NCI-H2029 treated with DMSO at 0.1 percent for 48 hours (cell line): Measurements from ENCODE around the gene HMBS.
"Not testable (repeated sequence)": the region's sequence is repeated elsewhere in the genome, so short reads cannot be mapped to it uniquely, and the experiment has no call there.

Experiments
- DNase-seq: peaks from one replicate; lab custom pipeline; 2025; lab: John Stamatoyannopoulos, UW

Gene HMBS

GRCh38 chr11:119084663-119085436 is at the start of gene HMBS:
Gene HMBS, plus strand, starts transcription at chr11:119084881. Its CDS starts 153 bp downstream, at chr11:119085034.
- peak; percentile 83 for DNase-seq

DNA sequence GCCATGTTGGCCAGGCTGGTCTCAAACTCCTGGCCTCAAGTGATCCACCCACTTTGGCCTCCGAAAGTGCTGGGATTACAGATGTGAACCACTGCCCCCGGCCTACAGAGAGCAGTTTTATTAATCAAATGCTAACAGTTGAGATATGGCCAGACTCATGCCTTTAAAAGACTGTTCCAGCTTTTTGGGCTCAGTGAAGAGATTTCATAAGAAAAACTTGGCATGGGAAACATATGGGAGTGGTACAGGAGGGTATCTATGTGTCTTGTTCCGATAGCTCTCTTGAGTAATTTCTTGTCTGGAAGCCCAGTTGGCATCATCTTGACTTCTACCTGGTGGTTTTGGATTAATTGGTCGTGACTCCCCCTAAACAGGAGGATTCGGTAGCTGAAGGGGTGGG is 45.8 kb upstream of the HMBS start:
- DNase-seq: no peak

DNA sequence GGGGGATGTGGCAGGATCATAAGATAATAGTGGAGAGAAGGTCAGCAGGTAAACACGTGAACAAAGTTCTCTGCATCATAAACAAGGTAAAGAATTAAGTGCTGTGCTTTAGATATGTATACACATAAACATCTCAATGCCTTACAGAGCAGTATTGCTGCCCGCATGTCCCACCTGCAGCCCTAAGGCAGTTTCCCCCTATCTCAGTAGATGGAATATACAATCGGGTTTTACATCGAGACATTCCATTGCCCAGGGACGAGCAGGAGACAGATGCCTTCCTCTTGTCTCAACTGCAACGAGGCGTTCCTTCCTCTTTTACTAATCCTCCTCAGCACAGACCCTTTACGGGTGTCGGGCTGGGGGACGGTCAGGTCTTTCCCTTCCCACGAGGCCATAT is 45.2 kb upstream of the HMBS start:
- not testable (repeated sequence) for DNase-seq

DNA sequence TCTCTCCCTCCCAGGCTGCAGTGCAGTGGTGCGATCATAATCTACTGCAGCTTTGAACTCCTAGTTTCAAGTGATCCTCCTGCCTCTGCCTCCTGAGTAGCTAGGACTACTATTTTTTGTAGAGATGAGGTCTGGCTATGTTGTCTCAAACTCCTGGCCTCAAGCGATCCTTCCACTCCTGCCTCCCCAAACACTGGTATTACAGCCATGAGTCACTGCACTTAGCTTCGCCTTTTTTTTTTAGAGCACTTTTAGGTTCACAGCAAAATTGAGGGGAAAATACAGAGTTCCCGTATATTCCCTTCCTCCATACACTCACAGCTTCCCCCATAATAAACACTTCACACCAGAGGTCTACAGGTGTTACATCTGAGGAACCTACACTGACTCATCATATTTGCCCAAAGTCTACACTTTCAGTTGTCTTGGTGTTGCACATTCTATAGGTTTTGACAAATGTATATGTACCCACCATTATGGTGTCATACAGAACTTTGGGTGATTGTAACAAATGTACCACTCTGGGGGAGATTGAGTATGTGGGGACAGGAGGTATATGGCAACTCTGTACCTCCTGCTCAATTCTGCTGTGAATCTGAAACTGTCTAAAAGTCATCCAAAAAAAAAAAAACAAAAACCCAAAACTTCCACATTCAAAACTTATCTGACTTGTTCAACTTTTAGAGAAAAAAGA is 42.7 kb upstream of the HMBS start:
- no peak for DNase-seq

- no peak for DNase-seq
Measured at GRCh38 chr11:119042927-119043326, 41.8 kb upstream of the HMBS start.

GRCh38 chr11:119044708-119045107 is 40.0 kb upstream of the HMBS start:
- no peak for DNase-seq

GRCh38 chr11:119046489-119046888 is 38.2 kb upstream of the HMBS start:
- DNase-seq: no peak

- no peak for DNase-seq
Measured at GRCh38 chr11:119047205-119047604, 37.5 kb upstream of the HMBS start.

- no peak for DNase-seq
Measured at GRCh38 chr11:119048644-119049043, 36.0 kb upstream of the HMBS start.

- no peak for DNase-seq
Measured at GRCh38 chr11:119049081-119049480, 35.6 kb upstream of the HMBS start.

DNA sequence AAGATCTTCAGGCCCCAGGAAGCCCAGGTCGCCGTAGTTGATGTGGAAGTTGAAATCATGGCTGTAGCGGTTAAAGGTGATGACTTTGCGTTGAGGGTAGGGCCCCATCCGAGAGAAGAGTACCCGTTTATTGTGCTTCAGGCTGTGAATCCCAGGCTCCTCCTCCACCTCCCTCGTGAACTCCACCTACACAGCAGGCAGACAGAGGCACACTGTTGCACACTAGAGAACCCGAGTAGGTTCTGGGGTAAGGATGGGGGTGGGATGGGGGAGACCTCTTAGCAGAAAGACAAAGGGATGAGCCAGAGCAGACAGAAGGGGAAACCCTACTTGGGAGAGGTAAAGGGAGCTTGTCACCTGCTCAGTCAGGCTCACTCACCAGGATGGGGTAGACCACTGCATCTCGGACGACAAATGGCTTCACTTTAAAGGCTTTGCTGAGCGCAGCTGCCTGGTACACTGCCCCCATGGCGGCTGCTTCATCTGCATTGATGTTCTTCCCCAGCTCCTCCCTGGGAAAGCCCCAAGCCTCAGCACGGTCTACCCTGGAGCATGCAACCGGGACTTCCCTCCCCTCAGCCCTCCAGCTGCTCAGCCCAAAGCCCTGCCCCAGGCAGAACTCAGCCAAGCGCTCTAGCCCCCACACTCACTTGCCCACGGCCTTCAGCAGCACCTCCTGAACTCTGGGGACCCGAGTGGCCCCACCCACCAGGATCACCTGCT is 33.1 kb upstream of the HMBS start:
- no peak for DNase-seq

GRCh38 chr11:119052163-119052814 is 32.4 kb upstream of the HMBS start:
- no peak for DNase-seq

DNA sequence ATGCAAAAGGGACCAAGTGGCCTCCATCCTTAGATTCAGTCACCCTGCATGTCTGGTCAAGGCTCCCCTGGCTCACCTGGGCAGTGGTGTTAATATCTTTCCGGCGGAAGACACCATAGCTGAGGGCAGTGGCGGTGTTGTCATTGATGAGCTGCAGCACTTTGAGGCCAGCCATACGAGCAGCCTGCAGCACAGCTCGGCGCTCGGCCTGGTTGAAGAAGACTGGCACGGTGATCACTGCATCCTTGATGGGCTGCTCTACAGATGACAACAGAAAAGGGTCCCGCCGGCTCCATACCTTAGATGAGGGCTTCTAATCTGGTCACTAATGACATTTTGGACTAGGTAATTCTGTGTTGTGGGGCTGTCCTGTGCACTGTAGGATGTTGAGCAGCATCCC is 30.3 kb upstream of the HMBS start:
- DNase-seq: no peak

DNA sequence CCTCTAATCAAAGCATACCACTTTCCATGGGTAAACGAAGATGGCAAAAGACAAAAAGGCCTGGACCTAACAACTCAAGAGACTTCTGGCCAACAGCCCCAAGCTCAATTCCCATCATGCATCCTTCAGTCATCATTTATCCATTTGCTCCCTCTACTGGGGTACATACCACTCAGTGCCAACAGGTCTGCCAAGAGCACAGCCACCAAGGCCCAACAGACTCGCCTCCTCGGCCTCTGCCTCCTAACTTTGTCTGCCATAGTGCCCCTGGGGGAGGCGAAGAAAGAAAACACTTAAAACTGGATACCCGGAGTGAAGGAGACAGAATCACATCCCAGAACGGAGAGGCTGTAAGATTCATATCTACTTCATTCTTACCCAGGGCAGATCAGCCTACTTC is 28.8 kb upstream of the HMBS start:
- DNase-seq: no peak

DNA sequence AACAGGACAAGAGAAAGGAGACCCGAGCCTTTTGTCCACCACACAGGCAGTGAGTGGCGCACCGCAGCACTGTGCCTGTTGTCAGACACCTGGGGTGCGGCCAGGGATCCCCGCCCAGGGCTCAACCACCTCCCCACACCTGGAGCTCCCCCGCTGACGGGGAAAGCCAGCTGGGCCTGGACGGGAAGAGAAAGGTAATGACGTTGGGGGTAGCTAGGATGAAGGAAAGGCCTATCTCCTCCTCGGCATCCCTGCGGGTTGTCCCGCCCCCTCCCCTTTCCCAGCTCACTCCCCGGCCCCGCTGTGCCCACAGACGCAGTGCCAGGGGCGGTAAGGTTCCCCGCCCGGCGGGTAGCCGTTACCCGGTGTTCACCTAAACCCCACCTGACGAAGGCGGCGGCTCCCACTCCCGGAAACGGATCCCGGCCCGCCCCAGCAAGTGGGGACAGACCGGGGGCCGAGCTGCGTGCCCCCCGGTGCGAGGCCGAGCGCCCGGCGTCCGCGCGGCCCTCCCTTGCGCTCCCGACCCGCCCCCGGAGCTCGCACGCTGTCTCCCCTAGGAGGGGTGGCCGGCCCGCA is 28.2 kb upstream of the HMBS start:
- no peak for DNase-seq

DNA sequence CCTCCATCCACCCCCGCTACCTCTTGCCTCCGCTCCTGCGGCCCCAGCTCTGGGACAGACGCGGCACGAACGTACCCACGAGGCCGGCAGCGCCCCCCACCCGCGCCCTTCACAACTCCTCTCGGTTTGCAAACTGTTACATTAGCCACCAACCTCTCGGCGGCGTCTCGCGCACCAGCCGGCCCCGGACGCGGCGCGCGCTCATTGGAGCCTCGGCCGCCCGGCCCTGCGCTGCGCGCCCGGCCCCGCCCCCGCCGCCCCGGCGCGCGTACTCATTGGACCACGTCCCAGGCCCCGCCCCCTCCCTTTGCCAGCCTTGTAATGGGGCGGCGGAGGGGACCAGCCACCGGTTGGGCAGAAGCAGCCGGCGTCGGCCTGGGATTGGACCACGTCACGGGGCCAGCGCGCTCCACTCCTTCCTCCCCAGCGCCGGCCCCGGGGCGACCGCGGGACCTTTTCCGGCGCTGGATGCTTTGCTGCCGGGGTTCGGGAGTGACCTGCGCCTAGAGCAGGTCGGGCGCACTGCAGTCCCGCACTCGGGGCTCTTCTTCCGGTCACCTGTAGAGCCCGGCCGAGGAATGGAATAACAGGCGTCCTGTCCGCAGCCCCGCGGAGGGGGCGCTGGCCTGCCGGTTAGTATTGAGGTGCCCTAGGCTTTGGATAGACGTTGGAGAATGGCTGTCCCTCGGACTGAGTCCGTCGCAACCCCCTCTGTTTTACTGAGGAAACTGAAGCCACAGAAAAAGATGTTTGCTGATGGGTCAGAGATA is 27.5 kb upstream of the HMBS start, which contains the start of gene HYOU1:
HYOU1 (minus strand) TSS at position 206 of the 770 bp plus-strand sequence. CDS start 1,045 bp downstream, outside the sequence.
- peak; percentile 73 for DNase-seq

- DNase-seq: not testable (repeated sequence)
Measured at GRCh38 chr11:119059128-119059527, 25.6 kb upstream of the HMBS start.

- DNase-seq: no peak
Measured at GRCh38 chr11:119061256-119061655, 23.4 kb upstream of the HMBS start.

GRCh38 chr11:119062779-119063178 is 21.9 kb upstream of the HMBS start:
- no peak for DNase-seq

GRCh38 chr11:119065369-119065768 is 19.3 kb upstream of the HMBS start:
- no peak for DNase-seq
